Colonic mucosa (tissue), 4 donors: ENCODE results near the gene NTM. TPM values are rescaled to one million over a fixed set of nuclear protein-coding genes. Genes with fewer than 3 reads are reported as not detected.

Experiments
- DNase-seq: peaks from one replicate; pipeline ENCODE4 v3.0.0-alpha.2; 2020
- H3K27ac ChIP-seq: fragments of 200-600 bp; one replicate; pipeline ENCODE4 v1.8.0; 2021
- H3K27me3 ChIP-seq: fragments of 200-600 bp; one replicate; pipeline ENCODE4 v1.8.0; 2021
- H3K36me3 ChIP-seq: fragments of 200-600 bp; one replicate; pipeline ENCODE4 v1.8.0; 2021
- H3K4me1 ChIP-seq: fragments of 200-600 bp; one replicate; pipeline ENCODE4 v1.8.0; 2021; ENCODE audit warnings: mild to moderate bottlenecking
- H3K4me3 ChIP-seq: fragments of 200-600 bp; one replicate; pipeline ENCODE4 v1.8.0; 2021
- H3K9ac ChIP-seq, 2 donors: one replicate each; pipeline ENCODE4 v1.7.0; 2013; ENCODE audit warnings: control low read depth in 2 of 2, low read depth in 2 of 2, low read length in 2 of 2
- H3K9me3 ChIP-seq: fragments of 200-600 bp; one replicate; pipeline ENCODE4 v1.8.0; 2021
- intact Hi-C: fragments of 100-400 bp; cut with DNase I; formaldehyde crosslinking; loops from one replicate; pipeline ENCODE4 v1.14.1; 2022
- total RNA-seq, 2 donors: library from RNA; stranded (reverse); fragmentation: NEBNext Ultra II Directional in 1 of 2; extraction: Animal tissue kit (Norgen Biotek cat#: 25700) in 1 of 2; gene quantifications; one replicate each; pipeline ENCODE4 v1.2.1, GENCODE V29; 2021
- TF ChIP-seq, protein P1 (sequence below): fragments of 200-600 bp; IDR thresholded peaks from one replicate; pipeline ENCODE4 v1.8.0; 2022; ENCODE audit warnings: antibody characterized with exemption, mild to moderate bottlenecking
- donor health status: healthy.
- donor health status: DM: no; HTN: no; CAD: no.
- donor health status: DM: no; HTN: no; CAD: no.

NTM gene
- total RNA-seq, 2 donors from 2014 or later = 1.6 to 2.8 TPM

DNA sequence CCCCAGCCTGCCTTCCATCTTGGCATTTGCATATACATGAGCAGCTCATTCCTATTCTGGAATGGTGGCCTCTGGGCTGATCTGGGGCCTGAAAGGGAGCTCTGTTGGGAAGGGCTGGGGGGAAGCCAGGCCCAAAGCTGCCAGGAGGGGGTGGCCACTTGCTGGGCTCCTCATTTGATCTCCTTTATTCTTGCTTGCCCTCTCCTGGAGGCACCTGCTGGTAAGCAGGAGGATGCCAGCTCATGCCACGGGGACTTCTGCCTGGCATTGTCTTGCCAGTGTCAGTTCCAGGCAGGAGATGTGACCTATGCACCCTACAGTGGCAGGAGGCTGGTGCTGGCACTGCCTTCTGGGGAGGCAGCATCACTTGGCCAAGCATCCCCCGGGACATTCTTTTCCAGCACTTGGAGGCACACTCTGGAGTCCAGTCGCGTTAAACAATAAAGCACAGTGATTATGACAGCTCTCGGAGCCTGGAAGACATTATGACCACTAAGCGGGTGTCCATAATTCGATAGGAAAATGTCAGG is 128.3 kb downstream of the NTM start:
- intact Hi-C loops = no loop called here
- Histone ChIP-seq H3K27ac (no peak overlapping the region), H3K4me3 (no peak overlapping the region)

DNA sequence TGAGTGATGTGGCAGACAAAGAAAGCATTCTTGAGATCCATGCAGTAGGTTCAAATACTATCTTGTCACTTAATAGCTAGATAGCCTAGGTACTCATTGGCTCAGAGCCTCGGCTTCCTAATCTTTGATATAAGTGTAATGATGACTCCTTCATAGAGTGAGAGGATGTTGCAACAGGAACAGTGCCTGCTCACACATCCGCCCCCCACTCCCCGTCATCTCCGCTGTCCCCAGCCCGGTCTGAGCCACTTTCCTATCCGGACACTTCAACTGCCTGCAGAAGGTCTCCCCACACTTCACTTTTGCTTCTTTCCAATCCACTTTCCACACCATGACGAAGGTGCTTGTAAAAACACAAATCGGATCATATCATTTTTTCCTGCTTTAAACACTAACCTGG is 128.8 kb downstream of the NTM start:
- no peaks in the 10 kb centered on the region for H3K36me3 ChIP-seq
- no peak for DNase-seq
- TF ChIP-seq, protein P1, sequence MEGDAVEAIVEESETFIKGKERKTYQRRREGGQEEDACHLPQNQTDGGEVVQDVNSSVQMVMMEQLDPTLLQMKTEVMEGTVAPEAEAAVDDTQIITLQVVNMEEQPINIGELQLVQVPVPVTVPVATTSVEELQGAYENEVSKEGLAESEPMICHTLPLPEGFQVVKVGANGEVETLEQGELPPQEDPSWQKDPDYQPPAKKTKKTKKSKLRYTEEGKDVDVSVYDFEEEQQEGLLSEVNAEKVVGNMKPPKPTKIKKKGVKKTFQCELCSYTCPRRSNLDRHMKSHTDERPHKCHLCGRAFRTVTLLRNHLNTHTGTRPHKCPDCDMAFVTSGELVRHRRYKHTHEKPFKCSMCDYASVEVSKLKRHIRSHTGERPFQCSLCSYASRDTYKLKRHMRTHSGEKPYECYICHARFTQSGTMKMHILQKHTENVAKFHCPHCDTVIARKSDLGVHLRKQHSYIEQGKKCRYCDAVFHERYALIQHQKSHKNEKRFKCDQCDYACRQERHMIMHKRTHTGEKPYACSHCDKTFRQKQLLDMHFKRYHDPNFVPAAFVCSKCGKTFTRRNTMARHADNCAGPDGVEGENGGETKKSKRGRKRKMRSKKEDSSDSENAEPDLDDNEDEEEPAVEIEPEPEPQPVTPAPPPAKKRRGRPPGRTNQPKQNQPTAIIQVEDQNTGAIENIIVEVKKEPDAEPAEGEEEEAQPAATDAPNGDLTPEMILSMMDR = no peak
- intact Hi-C loops = no loop called here
- no peak overlapping the region for H3K9ac ChIP-seq
- H3K27me3 ChIP-seq = no peaks in the 10 kb centered on the region
- no peaks in the 10 kb centered on the region for H3K4me1 ChIP-seq
- no peak overlapping the region for H3K27ac ChIP-seq
- no peaks in the 10 kb centered on the region for H3K9me3 ChIP-seq
- H3K4me3 ChIP-seq = no peak overlapping the region

More for the DNA sequence above, 128.3 kb downstream of the NTM start:
- TF ChIP-seq, protein P1 = no peak
- H3K27me3 ChIP-seq = no peaks in the 10 kb centered on the region
- no peaks in the 10 kb centered on the region for H3K36me3 ChIP-seq
- no peak for DNase-seq
- no peak overlapping the region for H3K9ac ChIP-seq
- H3K4me1 ChIP-seq = no peaks in the 10 kb centered on the region
- no peaks in the 10 kb centered on the region for H3K9me3 ChIP-seq

DNA sequence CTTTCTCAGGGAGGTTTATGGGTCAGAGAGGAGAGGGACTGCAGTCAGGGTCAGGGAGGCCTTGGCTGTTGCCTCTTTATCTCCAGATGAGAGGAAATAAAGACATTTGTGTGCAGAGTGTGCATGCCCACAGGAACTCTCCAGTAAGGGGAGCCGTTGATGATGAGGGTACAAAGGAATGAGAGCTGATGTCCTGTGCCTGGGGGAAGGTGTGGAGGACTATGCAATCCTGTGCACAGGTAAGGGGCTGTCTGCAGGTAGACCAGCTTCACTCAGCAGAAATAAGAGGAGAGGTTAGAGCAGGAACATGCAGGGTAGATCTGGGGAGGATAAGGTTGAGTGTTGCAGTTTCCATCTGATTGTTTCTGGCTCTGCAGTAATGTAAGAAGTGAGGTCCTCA is 132.6 kb downstream of the NTM start:
- no peaks in the 10 kb centered on the region for H3K27me3 ChIP-seq
- no peaks in the 10 kb centered on the region for H3K36me3 ChIP-seq
- DNase-seq = no peak
- no peaks in the 10 kb centered on the region for H3K4me1 ChIP-seq
- no peak overlapping the region for H3K9ac ChIP-seq
- TF ChIP-seq, protein P1 = no peak
- no peaks in the 10 kb centered on the region for H3K9me3 ChIP-seq
- intact Hi-C loops = no loop called here
- no peak overlapping the region for H3K4me3 ChIP-seq
- H3K27ac ChIP-seq = no peak overlapping the region

DNA sequence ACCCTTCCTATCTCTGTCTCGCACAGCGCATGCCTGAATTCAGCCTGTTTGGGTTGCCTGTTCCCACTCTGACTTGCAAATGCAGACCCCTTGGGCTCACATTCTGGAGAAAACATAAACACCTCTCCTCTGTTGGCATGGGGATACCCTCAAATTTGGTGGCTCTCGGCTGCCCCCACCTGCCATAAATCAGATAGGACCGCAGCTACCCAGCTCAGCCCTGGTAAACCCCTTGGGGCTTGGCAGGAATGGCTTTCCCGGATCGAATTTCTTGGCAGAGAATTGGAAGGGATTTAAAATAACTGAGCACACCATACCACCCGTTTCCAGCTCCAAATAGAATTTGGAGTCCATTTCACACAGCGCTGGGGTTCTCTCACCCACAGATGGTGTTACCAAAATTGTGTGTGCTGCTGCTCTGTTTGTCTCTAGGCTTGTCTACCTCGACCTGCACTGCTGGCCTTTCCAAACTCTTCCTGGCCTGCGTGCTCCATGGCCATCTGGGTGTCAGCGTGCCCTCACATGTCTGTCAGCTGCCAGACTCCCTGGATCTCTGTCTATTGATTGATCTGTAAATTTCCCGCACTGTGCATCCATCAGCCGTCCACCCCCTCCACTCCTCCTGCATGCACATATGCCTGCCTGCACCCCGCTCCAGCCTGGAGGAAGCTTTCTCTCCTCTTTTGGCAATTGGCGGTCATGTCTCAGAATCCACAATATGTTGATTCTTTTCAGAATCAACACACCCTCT is 134.0 kb downstream of the NTM start:
- no peaks in the 10 kb centered on the region for H3K4me1 ChIP-seq
- no peak overlapping the region for H3K27ac ChIP-seq
- DNase-seq = no peak
- H3K27me3 ChIP-seq = no peaks in the 10 kb centered on the region
- H3K9me3 ChIP-seq = no peaks in the 10 kb centered on the region
- H3K4me3 ChIP-seq = no peak overlapping the region
- H3K36me3 ChIP-seq = no peaks in the 10 kb centered on the region
- TF ChIP-seq, protein P1 = no peak
- no peak overlapping the region for H3K9ac ChIP-seq
- intact Hi-C loops = no loop called here

DNA sequence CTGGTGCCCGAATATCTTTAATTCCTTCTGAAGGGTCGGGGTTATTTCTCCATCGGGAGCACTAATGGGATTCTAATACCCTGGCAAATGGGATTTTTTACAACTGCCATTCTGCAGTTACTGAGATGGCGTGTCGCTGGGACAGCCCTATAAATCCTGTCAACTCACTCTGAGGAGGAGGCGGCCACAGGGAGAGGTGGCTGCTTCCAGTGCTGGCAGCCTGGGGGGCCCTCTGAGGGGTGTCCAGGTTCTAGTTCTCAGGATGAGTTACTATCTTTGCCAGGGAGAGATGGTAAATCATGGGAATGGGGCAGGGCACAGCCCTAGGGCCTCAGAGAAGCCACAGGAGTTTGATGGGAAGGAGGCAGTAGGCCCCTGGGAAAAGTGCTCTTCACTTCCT is 135.9 kb downstream of the NTM start:
- Histone ChIP-seq H3K4me3 (no peak overlapping the region), H3K27ac (no peak overlapping the region), H3K36me3 (no peaks in the 10 kb centered on the region), H3K4me1 (no peaks in the 10 kb centered on the region), H3K9ac (no peak overlapping the region), H3K9me3 (no peaks in the 10 kb centered on the region), H3K27me3 (no peaks in the 10 kb centered on the region)
- TF ChIP-seq, protein P1 = no peak
- intact Hi-C loops = no loop called here
- DNase-seq = no peak
